22Rv1 (cell line): Measurements from ENCODE around the gene MTG1.

ENCODE experiments used
- H3K27ac ChIP-seq: fragments of 450-650 bp; 2 replicates; pipeline ENCODE4 v1.5.1; 2017
- CTCF ChIP-seq: fragments of 450-650 bp; IDR thresholded peaks from 2 replicates; pipeline ENCODE4 v1.5.1; 2017; ENCODE audit warnings: mild to moderate bottlenecking
- ZFX ChIP-seq: fragments of 450-650 bp; IDR thresholded peaks from 2 replicates; pipeline ENCODE4 v1.6.1; 2017; ENCODE audit warnings: antibody characterized with exemption, borderline replicate concordance

Gene MTG1

DNA sequence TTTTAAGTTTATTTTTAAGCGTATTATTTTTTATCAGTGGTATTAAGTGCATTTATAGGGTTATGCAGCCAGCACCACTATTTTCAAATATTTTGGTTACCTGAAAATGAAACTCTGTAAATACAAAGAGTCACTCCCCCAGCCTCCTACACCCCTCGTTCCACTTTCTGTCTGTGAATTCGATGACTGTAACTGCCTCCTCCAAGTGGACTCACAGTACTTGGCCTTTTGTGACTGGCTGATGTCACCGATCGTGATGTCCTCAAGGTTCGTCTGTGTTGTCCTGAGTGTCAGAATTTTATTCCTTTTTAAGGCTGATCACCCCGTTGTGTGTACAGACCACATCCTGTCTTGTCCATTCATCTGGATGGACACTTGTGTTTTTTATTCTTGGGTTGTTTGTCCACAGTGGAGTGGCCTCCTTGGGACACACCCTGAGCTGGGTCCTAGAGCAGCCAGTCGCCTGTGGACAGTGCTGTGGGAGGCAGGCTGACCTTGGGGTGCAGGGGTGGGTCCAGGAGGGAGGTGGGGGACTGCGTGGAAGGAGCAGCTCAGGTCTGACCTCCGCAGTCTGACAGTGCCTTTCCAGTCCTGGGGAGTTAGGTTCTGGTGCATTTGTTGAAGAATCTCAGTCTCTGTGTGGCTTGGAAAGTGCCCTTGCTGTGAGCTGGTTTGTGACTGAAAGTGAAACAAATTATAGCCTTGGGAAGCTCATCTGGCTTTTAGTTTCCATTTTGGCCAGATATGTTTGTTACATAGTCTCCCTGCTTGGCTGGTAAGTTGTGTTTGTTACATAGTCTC lies 6.9 kb downstream of the MTG1 start:
- no peak for TF ChIP-seq CTCF
- no peak for TF ChIP-seq ZFX
- no peak overlapping the region for H3K27ac ChIP-seq

GRCh38 chr10:133401500-133401899 lies 7.5 kb downstream of the MTG1 start:
- no peak overlapping the region for H3K27ac ChIP-seq
- TF ChIP-seq ZFX (no peak), CTCF (no peak)

DNA sequence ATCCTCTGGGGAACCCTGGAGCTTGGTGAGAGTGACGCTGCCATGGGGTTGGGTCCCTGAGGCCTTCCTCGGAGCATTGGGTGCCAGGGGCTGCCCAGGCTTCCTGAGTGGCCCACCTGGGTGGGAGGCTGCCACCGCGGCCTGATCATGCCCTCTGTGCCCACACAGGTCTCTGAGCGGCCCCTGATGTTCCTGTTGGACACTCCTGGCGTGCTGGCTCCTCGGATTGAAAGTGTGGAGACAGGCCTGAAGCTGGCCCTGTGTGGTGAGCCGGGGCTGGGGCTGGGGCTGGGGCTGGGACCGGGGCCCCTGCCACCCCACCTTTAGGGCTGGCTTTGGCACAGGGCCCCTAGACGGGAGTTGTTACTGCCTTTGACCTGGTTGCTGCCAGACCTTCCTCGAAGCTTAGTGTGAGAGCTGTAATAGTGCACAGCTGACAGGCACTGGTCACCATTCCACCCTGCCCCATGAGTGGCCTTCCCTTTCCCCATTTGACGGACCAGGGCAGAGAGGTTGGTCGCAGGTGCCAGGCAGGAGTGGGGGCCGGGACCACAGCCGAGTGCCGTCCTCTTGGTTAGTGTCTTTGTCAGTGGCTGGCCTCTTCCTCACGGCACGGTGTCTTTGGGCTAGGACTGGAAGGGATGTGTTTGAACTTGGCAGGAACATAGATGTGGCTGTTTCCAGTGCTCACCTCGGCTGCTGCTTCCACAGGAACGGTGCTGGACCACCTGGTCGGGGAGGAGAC lies 8.2 kb downstream of the MTG1 start:
- no peak overlapping the region for H3K27ac ChIP-seq
- TF ChIP-seq ZFX (no peak), CTCF (no peak)

DNA sequence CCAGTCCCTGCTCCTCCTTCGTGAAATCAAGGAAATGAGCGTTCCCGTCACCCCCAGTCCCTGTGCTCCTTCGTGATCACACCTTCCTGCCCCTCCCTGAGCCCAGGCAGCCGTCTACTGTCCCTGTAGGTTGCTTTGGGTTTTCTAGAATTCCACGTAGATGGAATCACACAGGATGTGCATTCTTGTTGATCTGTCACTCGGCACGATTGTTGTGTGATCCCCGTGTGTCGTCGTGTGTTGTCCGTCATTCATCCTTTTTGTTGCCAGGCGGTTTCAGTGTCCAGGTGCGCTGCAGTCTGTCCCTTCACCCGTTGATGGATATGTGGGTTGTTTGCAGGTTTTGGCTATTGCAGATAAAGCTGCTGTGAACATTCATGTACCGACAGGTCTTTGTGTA lies 9.4 kb downstream of the MTG1 start:
- TF ChIP-seq ZFX (no peak), CTCF (no peak)
- no peak overlapping the region for H3K27ac ChIP-seq

- no peak for TF ChIP-seq CTCF
- no peak for TF ChIP-seq ZFX
- no peak overlapping the region for H3K27ac ChIP-seq
Observed at GRCh38 chr10:133403784-133404183, 9.8 kb downstream of the MTG1 start.

- TF ChIP-seq CTCF = no peak
- no peak for TF ChIP-seq ZFX
- no peak overlapping the region for H3K27ac ChIP-seq
Observed at GRCh38 chr10:133405272-133405671, 11.3 kb downstream of the MTG1 start.
